GM18907 (cell line): ENCODE results near the gene ZSCAN12.
A peak's percentile ranks its signal among the peaks of the same experiment; 100 is the strongest.
"Not testable (repeated sequence)": the region's sequence is repeated elsewhere in the genome, so short reads cannot be mapped to it uniquely, and the experiment has no call there.

Experiments used
- ATAC-seq: cut with Tn5 transposase; IDR thresholded peaks from one replicate; pipeline ENCODE4 v1.9.1; 2021; ENCODE audit warnings: mild to moderate bottlenecking, moderate library complexity; ENCODE audit not compliant: unreplicated experiment

Gene ZSCAN12

DNA sequence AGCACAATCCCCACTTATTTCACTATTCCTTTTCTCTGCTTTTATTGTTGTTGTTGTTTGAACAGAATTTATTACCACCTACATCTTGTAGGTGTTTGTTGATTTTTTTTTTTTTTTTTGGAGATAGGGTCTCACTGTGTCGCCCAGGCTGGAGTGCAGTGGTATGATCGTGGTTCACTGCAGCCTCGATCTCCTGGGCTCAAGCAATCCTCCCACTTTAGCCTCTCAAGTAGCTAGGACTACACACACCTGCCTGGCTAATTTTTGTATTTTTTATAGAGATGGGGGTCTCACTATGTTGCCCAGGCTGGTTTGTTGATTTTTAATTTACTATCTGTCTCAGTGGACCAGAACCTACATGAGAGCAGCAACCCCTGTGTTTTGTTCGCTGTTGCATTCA, 3.6 kb downstream of the ZSCAN12 start:
- no peak for ATAC-seq

DNA sequence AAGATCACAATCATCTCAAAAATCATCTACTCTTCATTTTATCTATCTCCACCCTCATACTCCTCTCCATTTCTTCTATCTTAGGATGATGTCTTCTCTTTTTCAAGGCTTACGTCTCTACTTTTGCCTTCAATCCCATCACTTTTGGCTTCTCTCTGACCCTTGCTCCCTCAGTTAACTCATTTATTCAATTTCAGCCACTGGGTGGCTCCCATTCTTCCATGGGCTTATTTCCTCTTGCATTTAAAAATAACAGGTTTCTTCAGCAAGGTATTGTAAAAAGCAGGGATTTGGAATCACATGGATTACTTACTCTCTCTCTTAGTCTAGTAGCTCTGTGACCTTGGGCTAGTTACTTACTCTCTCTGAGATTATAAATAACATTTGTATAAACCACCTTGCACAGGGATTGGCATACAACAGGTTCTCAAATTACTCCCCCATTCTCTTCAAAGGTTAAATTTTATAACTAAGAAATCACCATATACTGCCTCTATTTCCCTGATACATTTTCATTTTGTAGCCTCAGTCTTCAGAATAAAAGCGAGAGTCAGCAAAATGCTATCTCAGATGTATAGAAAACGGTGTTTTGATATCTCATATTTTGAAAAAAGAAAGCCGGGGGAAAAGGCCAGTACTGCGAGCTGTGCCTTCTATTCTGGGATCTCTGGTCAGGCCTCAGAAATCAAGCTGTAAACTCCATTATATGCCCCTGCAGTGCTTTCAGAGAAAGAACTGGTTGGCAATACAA, 5.5 kb downstream of the ZSCAN12 start:
- no peak for ATAC-seq

- no peak for ATAC-seq
These were observed 8.9 kb downstream of the ZSCAN12 start for GRCh38 chr6:28390688-28391087.

GRCh38 chr6:28384143-28384533, 15.4 kb downstream of the ZSCAN12 start:
- no peak for ATAC-seq

DNA sequence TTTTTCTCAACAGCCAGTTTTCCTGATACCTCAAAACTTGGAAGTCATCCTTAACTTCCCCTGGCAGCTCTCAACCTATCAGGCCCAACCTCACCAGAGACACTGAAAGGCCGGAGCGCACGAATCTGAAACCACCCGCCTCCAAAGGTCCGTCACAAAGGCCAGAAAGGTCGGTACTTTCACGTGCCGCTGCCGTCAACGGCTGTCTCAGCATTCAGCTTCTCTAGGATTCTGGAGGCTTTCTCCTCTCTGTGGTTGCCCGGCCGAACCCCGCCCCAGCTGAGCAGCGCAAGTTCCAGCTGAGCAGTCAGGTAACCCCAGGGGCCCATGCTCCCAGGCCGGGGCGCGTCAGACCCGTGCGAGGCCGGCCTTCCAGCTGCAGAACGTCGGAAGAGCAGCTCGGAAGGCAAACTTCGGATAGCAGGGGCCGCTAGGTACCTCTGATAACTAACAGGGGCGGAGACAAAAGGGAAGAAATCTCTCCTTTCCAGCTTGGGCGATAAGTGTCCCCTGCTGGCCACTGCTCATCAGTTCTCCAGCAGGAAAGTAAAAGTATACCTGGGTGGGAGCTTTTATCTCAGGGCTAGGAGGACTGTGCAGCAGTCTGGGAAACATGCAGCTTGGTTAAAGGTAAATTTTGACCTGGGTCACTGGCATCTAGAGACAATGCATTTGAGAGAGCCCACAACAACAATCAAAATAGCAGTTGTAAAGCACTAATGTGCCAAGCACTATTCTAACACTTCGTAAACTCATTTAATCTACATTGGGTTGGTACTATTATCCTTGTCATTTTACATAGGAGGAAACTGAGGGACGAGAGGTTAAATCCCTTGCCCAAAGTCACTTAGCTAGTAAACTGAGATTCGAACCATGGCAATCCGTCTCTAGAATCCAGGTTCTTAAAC, 16.1 kb downstream of the ZSCAN12 start:
- peak; percentile 93 for ATAC-seq

- no peak for ATAC-seq
These were observed 19.2 kb downstream of the ZSCAN12 start for GRCh38 chr6:28380381-28380780.

DNA sequence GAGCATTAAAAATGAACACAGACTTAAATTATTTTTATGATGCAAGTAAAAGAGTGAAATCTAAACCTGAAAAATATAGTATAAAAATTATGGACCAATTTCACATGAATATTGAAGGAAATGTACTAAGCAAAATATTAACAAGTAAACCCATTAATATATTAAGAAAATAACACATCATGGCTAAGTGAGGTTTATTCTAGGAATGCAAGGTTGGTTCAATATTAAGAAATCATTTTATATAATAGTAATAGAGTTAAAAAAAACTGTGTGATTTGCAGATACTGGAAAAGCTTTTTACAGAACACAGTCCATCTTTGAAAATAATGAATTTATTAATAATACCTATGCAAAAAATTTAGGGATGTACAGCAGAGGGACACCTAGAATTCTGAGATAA, 20.9 kb downstream of the ZSCAN12 start:
- no peak for ATAC-seq

GRCh38 chr6:28377879-28378278, 21.7 kb downstream of the ZSCAN12 start:
- ATAC-seq = no peak

DNA sequence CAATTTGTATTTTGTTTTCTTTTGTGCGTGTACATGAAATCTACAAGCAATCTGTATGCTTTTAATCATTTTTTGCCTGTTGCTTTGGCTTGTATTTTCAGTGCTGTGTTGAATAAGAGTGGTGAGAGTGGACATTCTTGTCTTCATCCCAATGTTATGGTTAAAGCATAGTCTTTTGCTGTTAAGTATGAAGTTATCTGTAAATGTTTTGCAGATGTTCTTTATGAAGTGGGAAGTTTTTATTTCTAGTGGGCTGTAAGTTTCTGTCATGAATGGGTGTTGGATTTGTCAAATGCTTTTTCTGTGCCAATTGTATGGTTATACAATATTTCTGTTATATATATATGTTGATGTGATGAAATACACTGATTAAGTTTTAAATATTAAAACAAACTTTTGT, 25.6 kb downstream of the ZSCAN12 start:
- ATAC-seq = no peak

- peak; percentile 65 for ATAC-seq
These were observed 27.7 kb downstream of the ZSCAN12 start for GRCh38 chr6:28371706-28372451.

- no peak for ATAC-seq
These were observed 28.3 kb downstream of the ZSCAN12 start for GRCh38 chr6:28371280-28371679.

- ATAC-seq = no peak
These were observed 29.1 kb downstream of the ZSCAN12 start for GRCh38 chr6:28370440-28370839.

DNA sequence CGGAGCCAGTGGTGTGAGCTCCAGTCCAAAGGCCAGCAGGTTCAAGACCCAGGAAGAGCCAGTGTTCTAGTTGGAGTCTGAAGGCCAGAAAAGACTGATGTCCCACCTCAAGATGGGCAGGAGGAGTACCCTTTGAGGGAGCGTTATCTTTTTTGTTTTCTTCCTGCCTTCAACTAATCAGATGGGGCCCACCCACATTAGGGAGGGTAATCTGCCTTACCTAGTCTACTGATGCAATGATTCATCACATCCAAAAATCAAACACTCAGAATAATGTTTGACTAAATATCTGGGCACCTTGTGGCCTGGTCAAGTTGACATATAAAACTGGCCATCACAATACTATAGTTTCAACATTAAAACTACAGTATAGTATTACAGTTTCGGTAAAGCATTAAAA, 30.1 kb downstream of the ZSCAN12 start:
- no peak for ATAC-seq

- ATAC-seq = no peak
These were observed 31.0 kb downstream of the ZSCAN12 start for GRCh38 chr6:28368522-28368921.

DNA sequence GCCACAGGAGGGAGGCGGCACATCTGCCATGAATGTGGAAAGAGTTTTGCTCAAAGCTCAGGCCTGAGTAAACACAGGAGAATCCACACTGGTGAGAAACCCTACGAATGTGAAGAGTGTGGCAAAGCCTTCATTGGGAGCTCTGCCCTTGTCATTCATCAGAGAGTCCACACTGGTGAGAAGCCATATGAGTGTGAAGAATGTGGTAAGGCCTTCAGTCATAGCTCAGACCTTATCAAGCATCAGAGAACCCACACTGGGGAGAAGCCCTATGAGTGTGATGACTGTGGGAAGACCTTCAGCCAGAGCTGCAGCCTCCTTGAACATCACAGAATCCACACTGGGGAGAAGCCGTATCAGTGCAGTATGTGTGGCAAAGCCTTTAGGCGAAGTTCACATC, 34.0 kb downstream of the ZSCAN12 start:
- not testable (repeated sequence) for ATAC-seq

DNA sequence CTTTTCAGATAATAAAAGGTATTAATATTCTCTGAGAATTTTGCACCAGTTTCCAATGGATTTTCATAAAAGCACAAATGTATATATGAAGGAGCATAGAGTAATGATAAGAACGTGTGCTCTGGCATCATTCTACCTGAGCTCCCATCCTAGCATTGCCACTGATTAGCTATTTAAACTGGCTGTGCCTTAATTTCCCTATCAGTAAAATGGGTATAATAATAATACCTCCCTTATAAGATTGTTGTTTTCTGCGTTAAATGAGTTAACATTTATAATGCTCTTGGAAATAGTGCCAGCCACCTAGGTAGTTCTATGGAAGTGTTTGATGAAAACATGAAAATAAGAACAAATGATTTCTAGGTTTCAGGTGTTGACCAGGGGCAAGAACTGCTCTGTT, 38.6 kb downstream of the ZSCAN12 start:
- no peak for ATAC-seq

DNA sequence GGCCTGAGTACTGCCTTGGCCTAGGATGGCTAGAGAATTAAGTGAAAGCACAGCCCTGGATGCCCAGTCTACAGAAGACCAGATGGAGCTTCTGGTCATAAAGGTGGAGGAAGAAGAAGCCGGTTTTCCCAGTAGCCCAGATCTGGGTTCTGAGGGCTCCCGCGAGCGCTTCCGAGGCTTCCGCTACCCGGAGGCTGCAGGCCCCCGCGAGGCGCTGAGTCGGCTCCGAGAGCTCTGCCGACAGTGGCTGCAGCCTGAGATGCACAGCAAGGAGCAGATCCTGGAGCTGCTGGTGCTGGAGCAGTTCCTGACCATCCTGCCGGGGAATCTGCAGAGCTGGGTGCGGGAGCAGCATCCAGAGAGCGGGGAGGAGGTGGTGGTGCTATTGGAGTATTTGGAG, 40.0 kb downstream of the ZSCAN12 start:
- not testable (repeated sequence) for ATAC-seq

- ATAC-seq = no peak
These were observed 42.5 kb downstream of the ZSCAN12 start for GRCh38 chr6:28357036-28357435.

- no peak for ATAC-seq
These were observed 42.9 kb downstream of the ZSCAN12 start for GRCh38 chr6:28356666-28357020.

DNA sequence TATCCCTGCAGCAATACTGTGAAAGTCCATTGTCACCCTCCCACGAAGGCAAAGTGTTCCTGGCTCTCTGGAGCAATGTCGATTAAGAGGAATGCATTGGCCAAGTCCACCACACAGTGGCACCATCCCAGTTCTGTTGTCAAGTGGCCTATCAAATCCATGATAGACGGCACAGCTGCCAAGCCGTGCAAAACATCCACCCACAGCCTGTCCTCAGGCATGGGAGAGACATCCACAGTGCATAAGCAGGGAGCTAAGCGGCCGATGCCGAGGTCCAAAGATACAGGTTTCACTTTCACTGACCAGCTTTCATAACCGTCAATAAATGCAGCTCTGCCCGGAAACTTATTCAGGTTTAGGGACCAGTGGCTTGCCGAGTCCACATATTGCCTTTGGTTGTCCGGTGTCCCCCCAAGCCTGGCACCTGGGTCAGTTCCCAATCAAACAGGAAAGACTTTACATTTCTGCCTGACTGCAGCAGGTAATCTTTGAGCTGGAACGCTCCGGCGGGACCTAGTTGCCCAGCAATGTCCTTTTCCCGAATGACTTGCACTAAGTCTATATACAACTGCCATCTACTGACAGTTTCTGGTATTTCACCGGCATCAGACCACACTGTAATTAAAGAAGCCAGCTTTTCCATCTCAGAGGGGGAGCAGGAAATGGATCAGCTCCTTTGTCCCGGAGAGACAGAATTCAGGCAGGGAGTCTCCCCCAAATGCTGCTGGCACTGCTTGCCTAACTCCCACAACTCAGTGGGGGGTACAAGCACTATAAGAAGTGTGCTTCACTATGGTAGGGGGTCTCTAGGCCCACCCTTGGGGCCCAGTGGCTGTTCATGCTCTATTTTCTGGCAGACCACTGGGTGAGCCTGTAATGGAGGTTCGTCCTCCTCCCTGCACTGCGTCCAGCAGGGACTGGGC, 43.5 kb downstream of the ZSCAN12 start:
- ATAC-seq = peak; percentile 77
